DMS 273 (cell line): Measurements from ENCODE around the gene RAPH1.
"Not testable (repeated sequence)": the region's sequence is repeated elsewhere in the genome, so short reads cannot be mapped to it uniquely, and the experiment has no call there.

ENCODE experiments used
- DNase-seq: peaks from one replicate; lab custom pipeline; 2025; ENCODE audit not compliant: unreplicated experiment; lab: John Stamatoyannopoulos, UW

Gene RAPH1

DNA sequence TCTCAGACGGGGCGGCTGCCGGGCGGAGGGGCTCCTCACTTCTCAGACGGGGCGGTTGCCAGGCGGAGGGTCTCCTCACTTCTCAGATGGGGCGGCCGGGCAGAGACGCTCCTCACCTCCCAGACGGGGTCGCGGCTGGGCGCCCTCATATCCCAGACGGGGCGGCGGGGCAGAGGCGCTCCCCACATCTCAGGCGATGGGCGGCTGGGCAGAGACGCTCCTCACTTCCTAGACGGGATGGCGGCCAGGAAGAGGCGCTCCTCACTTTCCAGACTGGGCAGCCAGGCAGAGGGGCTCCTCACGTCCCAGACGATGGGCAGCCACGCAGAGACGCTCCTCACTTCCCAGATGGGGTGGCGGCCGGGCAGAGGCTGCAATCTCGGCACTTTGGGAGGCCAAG, 162.4 kb downstream of the RAPH1 start:
- not testable (repeated sequence) for DNase-seq

DNA sequence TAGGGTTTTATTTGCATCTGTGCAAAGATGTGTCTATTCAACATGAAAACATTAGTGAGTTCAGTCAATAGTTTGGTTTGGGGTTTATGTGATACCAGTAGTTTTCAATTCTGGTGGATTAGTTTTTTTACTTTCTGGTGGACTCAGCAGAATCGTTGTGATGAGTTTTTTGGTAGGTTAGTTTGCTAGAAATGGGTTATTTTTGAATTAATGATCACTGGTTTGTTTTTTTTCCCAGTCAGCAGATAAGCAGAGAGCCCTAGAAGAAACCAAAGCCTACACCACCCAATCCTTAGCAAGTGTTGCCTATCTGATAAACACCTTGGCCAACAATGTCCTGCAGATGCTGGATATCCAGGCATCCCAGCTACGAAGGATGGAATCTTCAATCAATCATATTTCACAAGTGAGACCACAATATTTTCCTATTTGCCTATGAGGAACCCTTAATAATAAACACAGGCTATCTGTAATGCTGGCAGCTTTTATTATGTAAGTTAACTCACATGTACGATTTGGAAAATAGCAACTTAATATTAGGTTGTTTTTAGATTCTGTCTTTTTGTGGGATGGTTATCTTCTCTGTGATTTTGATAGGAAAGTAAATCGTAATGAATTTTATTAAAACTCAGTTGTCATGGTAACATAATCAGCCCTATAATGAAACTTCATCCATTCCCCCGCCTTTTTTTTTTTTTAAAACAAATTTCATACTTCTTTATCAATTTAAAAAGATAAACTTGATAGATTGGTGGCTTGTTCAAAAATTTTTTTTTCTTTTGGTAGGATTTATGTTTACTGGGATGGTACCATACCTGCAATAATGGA, 168.2 kb downstream of the RAPH1 start:
- no peak for DNase-seq

GRCh38 chr2:203361922-203362321, 173.2 kb downstream of the RAPH1 start:
- DNase-seq = no peak

- DNase-seq = no peak
Observed at GRCh38 chr2:203361495-203361894, 173.6 kb downstream of the RAPH1 start.

DNA sequence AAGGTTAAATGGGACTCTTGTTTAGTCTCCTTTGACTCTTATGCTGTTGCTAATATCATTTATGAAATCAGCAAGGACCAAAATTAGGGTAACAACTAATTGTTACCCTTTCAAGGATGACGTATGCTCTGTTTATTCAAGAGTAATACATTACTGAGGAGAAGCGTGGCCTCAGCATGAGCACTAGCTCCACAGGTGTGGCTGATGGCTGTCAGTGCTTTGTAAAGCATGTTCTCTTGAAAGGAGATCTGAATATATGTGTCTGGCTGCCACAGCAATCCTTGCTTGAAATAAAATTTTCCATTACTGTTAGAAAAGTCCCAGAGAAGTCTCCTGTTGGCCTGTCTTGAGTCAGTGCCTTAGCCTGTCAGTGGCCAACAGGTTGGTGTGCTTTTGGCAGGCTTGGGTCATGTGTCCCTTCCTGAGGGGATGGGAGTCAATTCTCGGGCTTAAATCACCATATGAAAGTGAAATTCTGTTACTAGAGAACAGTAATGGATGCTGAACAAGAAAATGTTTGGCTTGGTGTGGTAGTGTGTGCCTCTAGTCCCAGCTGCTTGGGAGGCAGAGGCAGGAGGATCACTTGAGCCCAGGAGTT, 174.2 kb downstream of the RAPH1 start:
- no peak for DNase-seq

- no peak for DNase-seq
Observed at GRCh38 chr2:203359450-203359849, 175.7 kb downstream of the RAPH1 start.

DNA sequence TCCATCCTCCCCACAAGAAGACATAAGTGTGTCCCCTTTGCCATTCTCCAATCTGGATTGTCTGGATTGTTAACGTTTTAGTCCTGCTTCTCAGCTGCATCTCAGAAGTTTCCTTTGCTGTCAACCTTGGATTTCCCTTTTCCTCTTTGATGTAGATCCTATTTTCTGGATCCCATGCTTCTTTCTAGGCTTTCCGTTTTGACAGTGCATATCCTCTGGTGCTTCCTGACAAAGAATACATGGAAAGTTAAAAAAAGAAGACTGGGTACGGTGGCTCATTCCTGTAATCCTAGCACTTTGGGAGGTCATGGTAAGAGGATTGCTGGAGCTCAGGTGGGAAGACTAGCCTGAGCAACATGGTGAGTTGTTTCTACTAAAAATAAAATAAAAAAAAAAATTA, 180.1 kb downstream of the RAPH1 start:
- DNase-seq = no peak

DNA sequence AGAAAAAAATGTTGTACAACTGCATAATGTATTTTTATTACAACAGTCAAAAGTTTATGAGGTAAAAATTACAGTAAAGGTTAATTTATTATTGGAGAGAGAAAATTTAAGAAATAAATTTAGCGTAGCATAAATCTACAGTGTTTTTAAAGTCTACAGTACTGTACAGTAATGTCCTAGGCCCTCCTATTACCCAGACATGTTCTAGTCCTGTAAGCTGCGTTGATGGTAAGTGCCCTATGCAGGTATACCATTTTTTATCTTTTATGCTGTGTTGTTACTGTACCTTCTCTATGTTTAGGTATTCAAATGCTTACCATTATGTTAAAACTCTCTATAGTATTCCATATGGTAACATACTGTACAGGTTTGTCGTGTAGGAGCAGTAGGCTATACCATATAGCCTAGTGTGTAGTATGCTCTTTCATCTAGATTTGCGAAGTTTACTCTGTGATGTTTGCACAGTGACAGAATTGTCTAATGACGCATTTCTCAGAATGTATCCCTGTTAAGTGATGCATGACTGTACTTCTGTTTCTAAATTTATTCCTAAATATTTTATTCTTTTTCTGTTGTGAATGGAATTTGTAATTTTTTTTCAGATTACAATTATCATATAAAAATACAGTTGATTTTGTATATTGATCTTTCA, 182.4 kb downstream of the RAPH1 start:
- DNase-seq = no peak

DNA sequence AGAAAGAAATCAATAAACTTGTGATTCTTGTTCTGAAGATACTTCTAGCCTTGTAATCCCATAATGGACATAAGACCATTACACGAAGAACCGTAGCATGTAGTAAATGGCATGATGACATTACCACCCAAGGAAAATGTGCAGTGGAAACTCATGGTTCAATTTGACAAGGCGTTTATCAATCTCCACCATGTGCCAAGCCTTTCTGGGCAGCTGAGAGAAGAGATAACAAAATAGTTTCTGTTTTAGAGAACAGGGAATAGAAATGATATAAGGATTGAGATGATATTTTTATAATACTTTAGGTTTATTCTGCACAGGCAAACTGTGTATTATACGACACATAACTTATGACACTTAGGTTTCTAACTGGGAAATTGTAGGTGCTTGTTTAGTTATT, 187.7 kb downstream of the RAPH1 start:
- no peak for DNase-seq

DNA sequence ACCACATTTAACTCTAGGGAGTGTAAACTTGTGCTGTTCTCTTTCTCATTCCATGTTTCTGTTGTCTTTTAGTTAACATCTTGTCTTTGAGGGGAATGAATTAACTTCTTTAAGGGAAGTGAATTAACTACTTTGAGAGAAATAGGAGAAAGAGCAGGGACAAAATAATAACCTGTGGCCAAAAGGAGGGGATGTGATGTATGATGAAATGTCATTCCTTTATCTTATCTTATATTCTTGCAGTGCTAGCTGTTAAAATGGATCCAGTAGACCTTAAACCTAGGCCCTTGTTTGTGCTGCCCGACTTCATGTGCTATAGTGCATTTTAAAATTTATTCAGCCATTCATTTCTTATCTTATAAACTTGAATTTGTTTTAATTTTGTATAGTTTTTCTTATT, 188.5 kb downstream of the RAPH1 start:
- no peak for DNase-seq

GRCh38 chr2:203344667-203345066, 190.4 kb downstream of the RAPH1 start:
- DNase-seq = no peak
